ENCODE measurements around the gene MAP4K5.

Gene MAP4K5

DNA sequence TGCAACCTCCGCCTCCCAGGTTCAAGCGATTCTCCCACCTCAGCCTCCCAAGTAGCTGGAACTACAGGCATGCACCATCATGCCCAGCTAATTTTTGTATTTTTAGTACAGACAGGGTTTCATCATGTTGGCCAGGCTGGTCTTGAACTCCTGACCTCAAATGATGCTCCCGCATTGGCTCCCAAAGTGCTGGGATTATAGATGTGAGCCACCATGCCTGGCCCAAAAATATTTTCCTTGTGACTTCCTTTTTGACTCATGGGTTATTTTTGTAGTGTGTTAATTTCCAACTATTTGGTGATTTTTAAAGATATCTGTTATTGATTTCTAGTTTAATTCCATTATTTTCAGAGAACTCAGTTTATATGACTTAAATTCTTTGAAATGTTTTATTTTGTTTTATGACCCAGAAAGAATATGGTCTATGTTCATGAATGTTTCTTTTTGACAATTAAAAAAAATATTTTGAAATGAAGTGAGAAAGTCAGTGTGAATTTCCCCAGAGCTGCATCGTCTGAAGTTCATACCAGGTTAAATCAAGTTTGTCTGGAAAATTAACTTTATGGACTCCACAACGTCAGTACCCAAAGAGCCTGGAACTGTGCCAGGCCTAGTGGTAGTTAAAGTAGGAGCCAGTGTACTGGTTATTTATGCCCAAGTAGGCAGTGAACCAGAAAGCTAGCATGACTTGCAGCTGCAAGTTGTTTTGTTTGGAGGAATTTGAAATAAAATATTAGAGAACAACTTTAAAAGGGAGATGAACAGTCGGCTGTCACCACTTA is 132.9 kb downstream of the MAP4K5 start:
- DNase-seq (ENCODE audit: low spot score): peak; percentile 59

- DNase-seq (ENCODE audit: low spot score): no peak
Measured at GRCh38 chr14:50398189-50398580, 134.2 kb downstream of the MAP4K5 start.

- no peak for DNase-seq (ENCODE audit: low spot score)
Measured at GRCh38 chr14:50397390-50398188, 134.8 kb downstream of the MAP4K5 start.

DNA sequence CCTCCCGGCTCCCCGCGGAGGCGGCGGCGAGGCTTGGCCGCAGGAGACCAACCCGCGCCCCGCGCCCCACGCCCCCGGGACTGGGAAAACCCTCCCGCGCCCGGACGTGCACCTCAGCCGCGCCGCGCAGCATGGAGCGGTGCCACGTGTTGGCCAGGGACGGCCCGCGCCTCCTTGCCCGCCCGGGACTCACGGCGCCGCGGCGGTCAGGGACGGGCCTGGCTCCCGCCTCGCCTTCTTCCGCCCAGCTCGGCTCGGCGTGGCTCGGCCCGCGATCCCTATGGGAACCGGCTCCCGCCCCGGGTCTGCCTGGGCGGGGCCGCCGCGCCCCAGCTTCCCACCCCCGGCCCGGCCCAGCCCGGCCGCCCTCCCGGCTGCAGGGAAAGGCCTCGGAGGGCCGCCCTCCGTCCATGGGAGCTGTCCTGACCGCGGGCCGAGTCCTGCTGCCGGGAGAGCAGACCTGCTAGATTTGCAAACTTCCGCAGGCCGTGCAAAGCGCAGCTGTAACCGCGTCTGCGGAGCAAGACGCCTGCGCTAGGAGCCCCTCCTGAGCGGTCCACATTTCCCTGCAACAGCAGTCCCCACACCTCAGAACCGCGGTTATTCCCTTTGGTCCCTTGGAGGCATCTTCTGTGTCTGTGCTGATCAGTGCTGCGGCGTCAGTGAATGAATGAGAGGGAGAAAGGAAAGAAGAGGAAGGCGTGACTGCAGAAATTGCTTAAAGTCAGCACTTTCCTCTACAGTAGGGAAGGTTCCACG is 135.6 kb downstream of the MAP4K5 start, which contains the start of gene CDKL1:
TSS of gene CDKL1 (minus strand) at position 251 of the 759 bp plus-strand sequence. CDS start 1,013 bp downstream, outside the sequence.
- DNase-seq (ENCODE audit: low spot score): no peak

DNA sequence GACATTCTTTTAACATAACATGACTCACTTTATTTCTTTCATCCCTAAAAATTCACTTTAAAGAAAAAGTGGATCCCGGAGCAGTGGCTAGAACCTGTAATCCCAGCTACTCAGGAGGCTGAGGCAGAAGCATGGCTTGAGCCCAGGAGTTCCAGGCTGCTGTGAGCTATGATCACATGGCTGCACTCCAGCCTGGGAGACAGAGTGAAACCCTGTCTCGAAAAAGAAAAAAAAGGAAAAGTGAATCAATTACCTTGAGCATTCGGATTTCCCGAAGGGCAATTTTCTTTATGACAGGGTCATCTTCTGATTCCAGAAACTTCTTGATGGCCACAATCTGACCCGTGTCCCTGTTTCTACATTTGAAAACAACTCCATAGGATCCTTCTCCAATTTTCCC is 136.9 kb downstream of the MAP4K5 start:
- DNase-seq (ENCODE audit: low spot score): no peak

- no peak for DNase-seq (ENCODE audit: low spot score)
Measured at GRCh38 chr14:50394713-50395112, 137.7 kb downstream of the MAP4K5 start.

- DNase-seq (ENCODE audit: low spot score): no peak
Measured at GRCh38 chr14:50389668-50390441, 142.5 kb downstream of the MAP4K5 start.

DNA sequence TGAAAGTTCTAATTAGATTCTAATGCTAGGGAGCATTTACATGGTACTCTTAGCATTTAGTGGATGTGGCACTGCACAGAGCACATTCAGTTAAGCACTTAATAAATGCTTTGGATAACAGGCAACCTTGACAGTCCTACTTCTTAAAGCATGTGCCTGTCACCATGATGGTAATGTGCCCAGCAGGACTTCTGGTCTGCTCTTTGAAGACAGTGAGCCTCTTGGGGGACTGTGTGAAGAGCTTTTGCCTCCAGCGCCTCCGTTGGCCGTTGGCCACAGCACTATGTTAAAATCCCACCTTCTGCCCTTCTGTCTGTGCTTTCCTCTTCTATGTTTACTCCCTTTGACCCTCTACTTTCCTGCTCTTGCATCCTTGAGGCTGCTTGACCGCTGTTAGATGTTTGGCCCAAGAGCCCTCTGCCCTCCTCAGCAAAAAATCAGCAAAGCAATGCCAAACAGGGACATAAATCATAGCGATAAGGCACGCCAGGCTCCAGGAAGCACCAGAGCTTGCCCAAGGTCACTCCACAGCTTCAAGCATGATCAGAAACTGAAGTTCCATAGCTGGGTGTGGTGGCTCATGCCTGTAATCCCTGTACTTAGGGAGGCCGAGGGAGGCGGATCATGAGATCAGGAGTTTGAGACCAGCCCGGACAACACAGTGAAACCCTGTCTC is 144.0 kb downstream of the MAP4K5 start:
- DNase-seq (ENCODE audit: low spot score): no peak

DNA sequence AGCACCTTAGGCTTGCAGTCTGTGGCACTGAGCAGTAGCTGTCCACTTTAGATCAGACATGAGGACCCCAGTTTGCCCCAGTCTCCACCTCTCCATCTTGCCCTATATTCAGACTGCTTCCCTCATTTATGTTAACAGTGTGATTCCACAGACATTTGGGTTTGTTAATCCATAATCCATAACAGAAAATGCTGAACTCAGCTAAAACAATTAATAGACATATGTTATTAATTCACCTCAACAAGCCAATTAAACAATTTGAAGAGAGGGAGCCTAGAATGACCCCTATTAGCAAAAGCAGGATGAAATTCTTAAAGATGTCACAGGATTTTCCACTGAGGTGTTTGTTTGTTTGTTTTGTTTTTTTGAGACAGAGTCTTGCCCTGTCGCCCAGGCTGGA is 144.8 kb downstream of the MAP4K5 start:
- no peak for DNase-seq (ENCODE audit: low spot score)

- DNase-seq (ENCODE audit: low spot score): no peak
Measured at GRCh38 chr14:50383618-50384225, 148.6 kb downstream of the MAP4K5 start.

DNA sequence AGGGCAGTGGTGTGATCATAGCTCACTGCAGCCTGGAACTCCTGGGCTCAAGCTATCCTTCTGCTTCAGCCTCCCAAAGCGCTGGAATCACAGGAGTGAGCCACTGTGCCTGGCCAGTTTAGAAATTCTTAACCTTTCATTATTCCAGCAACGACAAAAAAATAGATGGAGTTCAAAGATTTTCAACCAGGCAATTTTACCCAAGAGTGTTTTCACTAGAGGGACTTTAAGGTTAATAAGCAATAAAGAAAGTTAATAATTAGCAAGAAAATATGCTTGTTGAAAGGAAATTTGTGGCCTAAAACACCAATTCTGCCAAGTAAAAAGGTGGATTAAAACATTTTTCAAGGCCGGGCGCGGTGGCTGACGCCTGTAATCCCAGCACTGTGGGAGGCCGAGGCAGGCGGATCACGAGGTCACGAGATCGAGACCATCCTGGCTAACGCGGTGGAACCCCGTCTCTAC is 150.5 kb downstream of the MAP4K5 start:
- DNase-seq (ENCODE audit: low spot score): no peak

- DNase-seq (ENCODE audit: low spot score): no peak
Measured at GRCh38 chr14:50381008-50381407, 151.4 kb downstream of the MAP4K5 start.

- no peak for DNase-seq (ENCODE audit: low spot score)
Measured at GRCh38 chr14:50380455-50380854, 151.9 kb downstream of the MAP4K5 start.

DNA sequence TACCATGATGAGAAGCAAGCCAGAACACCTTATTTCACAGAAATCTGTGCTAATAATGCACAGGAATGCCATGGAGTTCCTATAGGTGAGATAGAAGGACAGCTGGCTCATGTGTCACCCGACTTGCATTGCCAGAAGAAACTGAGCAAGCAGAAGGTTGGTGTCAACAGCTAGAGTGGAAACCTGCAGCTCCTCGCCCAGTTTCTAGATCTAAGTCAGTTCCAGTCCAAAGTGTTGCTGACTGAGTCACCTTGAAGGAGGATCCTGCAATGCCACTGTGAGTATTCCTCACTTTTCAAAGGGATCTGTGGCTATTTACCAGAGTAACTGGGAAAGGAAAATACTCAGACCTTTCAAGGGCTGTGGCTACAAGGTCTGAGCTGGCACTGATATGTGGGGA is 152.8 kb downstream of the MAP4K5 start:
- no peak for DNase-seq (ENCODE audit: low spot score)

GRCh38 chr14:50377550-50378085 is 154.8 kb downstream of the MAP4K5 start:
- DNase-seq (ENCODE audit: low spot score): no peak

- DNase-seq (ENCODE audit: low spot score): no peak
Measured at GRCh38 chr14:50375760-50376159, 156.6 kb downstream of the MAP4K5 start.

- DNase-seq (ENCODE audit: low spot score): no peak
Measured at GRCh38 chr14:50373959-50374358, 158.4 kb downstream of the MAP4K5 start.

- DNase-seq (ENCODE audit: low spot score): no peak
Measured at GRCh38 chr14:50371546-50371945, 160.8 kb downstream of the MAP4K5 start.

All from hematopoietic multipotent progenitor cell treated with erythropoietin and hydrocortisone succinate and interleukin-3 and kit ligand, for 15 days (in vitro differentiated cells).